GM21367 (cell line): ENCODE data around the gene SLC38A9.

Experiments
- ATAC-seq: cut with Tn5 transposase; IDR thresholded peaks from one replicate; pipeline ENCODE4 v1.9.1; 2021; ENCODE audit not compliant: unreplicated experiment

Gene SLC38A9

GRCh38 chr5:55584398-55585205 lies 127.5 kb downstream of the SLC38A9 start:
- no peak for ATAC-seq

GRCh38 chr5:55583578-55583977 lies 128.5 kb downstream of the SLC38A9 start:
- no peak for ATAC-seq

GRCh38 chr5:55582256-55582655 lies 129.9 kb downstream of the SLC38A9 start:
- no peak for ATAC-seq

- ATAC-seq = no peak
Measured at GRCh38 chr5:55580042-55580441, 132.1 kb downstream of the SLC38A9 start.

GRCh38 chr5:55578771-55579170 lies 133.4 kb downstream of the SLC38A9 start:
- no peak for ATAC-seq

- no peak for ATAC-seq
Measured at GRCh38 chr5:55577353-55578060, 134.6 kb downstream of the SLC38A9 start.

- ATAC-seq = no peak
Measured at GRCh38 chr5:55576661-55577060, 135.5 kb downstream of the SLC38A9 start.
